Glomerular endothelial cell (primary cell): Measurements from ENCODE around the gene GPR153. TPM values are rescaled to one million over a fixed set of nuclear protein-coding genes. Genes with fewer than 3 reads are reported as not detected.
"Not testable (repeated sequence)": the region's sequence is repeated elsewhere in the genome, so short reads cannot be mapped to it uniquely, and the experiment has no call there.

ENCODE experiments used
- DNase-seq: peaks from one replicate; pipeline ENCODE4 v3.0.0-alpha.2; 2011; ENCODE audit warnings: low read depth, low spot score; ENCODE audit errors: extremely low read depth
- total RNA-seq: library from RNA; depleted of rRNA; stranded (reverse); fragments of >200 nt; gene quantifications from 2 replicates; pipeline ENCODE4 v1.2.3, GENCODE V29; 2015

The GPR153 gene
- total RNA-seq, 1 donor from 2014 or later, result 4.3 TPM

DNA sequence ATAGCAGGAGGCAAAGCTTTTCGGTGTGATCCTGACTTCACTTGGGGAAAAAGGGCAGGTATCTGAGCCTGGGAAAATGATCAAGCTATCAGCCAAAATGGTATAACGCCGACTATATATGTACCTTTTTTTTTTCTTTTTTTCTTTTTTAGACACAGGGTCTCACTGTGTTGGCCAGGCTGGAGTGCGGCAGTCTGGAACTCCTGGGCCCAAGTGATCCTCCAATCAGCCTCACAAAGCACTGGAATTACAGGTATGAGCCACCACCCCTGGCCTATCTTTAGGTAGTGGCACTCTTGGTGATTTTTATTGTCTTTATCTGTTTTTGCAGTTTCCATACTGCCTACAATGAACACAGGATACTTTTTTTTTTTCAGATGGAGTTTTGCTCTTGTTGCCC lies 23.8 kb downstream of the GPR153 start:
- DNase-seq, result no peak

GRCh38 chr1:6235296-6235677 lies 25.6 kb downstream of the GPR153 start:
- DNase-seq, result no peak

DNA sequence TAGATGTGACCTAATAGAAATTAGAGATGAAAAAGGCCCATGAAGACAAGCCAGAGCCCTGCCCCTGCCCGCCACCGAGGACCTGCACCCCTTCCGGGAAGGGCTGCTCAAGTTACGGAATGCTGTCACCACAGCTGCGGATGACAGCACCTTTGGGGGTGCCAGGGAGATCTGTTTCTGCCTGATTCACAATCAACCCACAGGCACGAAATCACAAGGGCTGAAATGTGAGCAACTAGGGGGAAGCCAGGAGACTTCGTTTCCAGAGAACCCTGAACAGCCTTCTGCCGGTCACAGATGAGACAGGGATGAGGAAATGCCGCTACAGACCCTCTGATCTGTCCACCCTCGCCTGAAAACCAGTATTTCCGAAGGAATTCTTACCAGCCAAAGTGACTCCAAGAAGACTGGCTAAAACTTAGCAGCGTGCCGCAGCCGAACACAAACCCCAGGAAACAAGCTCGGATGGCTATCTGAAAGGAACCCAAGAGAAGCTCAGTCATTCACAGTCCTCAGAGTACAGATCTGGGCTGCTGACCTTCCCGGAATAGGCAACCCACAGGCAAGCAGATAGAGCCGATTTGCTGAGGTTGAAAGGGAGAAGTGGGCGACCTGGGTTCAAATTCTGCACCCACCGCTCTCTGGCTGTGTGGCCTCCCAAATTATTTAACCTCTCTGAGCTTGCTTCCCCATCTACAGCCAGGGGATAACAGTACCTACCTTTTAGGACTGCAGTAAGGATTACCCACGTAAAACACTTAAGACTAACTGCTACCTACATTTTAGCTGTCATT lies 26.2 kb downstream of the GPR153 start:
- no peak for DNase-seq

DNA sequence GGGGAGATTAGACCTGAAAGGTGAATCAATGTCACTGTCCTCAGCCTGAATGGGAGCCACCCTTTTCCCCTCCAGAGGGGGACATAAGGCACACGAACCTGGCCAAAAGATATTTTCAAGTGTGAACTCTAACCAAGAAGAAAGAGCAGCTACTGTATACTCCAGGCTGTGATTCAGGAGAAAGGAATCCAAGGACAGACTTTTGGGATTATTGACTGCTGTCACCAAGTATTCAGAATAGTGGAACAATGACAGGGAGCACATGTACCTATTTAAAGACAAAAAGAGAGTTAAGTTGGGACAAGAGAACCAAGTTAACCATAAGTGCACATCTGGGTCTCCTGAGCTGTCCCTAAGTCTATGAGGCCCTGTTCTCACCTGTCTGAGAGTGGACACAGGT lies 27.5 kb downstream of the GPR153 start:
- no peak for DNase-seq

DNA sequence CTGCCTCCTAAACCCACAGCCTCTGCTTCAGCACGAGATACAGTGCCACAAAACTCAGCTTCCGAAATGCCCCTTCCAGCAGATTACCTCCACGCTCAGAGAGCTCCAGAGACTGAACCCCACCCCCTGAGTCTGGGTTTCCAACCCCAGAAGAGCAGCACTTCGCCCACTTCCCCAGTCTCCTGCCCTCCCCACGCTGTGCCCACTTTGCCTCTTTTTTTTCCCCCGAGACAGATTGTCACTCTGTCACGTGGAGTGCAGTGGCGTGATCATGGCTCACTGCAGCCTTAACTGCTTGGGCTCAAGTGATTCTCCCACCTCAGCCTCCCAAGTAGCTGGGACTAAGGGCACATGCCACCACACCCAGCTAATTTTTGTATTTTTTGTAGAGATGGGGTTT lies 35.2 kb downstream of the GPR153 start:
- DNase-seq, result no peak

DNA sequence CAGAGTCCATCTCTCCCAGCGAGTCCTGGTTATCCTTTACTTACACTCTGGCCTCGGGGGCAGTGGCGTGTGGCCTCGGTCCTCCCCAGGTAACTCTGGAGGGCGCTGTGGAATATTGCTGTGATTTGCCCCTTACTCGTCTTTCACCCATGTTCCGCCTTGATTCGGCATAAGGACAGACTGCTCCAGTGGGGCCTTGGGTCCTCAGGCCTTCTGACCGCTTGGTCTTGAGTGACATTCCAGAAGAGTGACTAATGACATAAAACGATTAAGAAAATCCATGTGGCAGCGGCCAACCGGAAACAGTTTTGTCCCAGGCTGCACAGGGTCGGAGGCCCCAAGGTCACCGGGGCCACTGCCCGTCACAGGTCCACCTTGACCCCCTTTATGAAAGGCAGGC lies 36.2 kb downstream of the GPR153 start:
- no peak for DNase-seq

- no peak for DNase-seq
Observed at GRCh38 chr1:6223617-6224016, 37.3 kb downstream of the GPR153 start.

DNA sequence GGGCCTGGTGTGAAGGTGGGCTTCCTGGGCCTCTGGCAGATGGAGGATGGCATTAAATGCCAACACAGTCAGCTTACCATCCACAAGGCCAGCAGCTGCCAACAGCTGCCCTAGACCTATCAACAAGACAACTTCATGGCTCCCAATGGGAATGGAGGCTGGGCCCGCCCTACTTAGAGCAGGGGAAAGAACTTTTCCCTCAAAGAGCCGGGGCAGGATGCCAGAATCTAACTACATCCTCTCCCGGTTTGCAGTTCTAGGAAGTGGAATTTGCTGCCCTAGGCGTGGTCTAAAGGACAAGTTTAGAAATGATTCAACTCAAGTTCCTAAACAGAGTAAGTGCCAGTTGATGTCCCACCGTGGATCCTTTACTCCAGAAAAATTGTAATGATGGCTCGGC lies 38.3 kb downstream of the GPR153 start:
- no peak for DNase-seq

DNA sequence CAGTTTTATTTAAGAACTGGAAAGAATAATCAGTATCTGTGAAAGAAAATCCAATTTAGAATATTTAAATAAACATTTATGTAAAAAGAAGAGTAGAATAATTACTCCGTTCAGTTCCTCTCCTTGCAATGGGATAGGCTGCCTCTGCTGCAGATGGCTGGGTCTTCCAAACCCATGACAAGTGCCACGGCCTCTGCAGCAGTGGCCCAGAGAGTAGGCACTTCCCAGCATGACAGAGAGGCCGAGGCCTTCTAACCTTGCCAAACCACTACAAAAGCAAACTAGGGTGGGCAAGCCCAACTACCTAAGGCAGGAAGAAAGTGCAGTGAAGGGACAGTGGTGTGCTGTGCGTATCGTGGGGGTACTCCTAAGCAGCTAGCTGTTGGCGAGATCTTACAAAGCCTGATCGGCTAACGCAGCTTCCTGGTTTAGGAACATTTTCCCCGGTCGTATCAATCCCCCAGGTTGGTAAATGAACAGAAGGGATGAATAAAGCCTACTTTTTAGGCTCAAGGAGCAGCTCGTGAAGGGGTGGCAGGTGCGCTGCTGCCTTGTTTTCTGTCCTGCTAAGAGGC lies 39.6 kb downstream of the GPR153 start:
- DNase-seq, result no peak

- DNase-seq, result no peak
Observed at GRCh38 chr1:6220236-6220635, 40.7 kb downstream of the GPR153 start.

DNA sequence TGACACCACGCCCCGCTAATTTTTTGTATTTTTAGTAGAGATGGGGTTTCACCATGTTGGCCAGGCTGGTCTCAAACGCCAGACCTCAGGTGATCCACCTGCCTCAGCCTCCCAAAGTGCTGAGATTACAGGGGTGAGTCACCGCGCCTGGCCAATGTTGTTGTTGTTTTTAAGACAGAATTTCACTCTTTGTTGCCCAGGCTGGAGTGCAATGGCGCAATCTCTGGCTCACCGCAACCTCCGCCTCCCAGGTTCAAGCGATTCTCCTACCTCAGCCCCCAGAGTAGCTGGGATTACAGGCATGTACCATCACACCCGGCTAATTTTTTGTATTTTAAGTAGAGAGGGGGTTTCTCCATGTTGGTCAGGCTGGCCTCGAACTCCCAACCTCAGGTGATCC lies 41.3 kb downstream of the GPR153 start:
- not testable (repeated sequence) for DNase-seq

GRCh38 chr1:6218375-6219164 lies 42.3 kb downstream of the GPR153 start:
- DNase-seq, result no peak

DNA sequence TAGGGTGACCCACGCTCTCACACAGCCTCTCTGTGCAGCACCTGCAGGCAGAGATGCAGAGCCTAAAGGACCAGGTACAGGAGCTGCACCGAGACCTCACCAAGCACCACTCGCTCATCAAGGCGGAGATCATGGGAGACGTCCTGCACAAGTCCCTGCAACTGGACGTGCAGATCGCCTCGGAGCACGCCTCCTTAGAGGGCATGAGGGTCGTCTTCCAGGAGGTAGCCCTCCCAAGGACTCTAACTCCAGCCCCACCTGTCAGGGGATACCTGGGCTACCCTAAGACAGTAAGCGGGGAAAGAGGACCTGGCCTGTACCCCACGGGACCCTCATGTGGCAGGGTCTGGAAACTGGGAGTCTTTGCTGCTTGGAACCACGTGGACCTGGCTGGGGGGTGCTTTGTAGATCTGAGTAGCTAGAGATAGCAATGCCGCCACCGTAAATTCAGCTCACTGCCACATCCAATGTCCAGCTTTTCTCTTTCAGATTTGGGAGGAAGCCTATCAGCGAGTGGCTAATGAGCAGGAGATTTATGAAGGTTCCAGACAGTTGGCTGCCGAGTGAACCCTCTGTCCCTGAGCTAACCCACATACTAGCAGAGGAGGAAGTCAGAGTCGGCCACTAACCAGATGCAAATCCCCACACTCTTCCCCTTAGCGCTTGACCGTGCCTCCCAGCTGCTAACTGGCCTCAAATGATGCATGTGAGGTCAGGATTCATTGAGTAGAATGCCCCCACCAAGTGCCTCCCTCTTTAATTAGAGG lies 48.5 kb downstream of the GPR153 start:
- DNase-seq, result no peak

DNA sequence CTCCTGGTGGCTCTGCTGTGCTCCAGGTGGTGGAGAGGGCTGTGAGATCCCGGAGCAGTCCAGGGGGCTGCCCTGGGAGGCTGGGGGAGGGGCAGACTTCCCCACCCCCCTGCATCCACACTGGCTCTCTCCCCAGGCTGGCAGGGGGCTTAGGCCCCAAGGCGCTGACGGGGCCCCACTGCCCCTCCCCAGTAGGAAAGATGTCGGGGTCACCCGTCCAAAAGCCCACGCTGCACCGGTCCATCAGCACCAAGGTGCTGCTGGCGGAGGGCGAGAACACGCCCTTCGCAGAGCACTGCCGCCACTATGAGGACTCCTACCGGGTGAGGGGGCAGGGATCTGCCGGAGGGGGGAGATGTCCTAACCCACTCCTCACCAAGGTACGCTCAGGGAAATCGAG lies 49.2 kb downstream of the GPR153 start:
- DNase-seq, result no peak

GRCh38 chr1:6210591-6211355 lies 50.1 kb downstream of the GPR153 start:
- DNase-seq, result no peak

GRCh38 chr1:6209661-6210580 lies 51.0 kb downstream of the GPR153 start:
- no peak for DNase-seq

GRCh38 chr1:6208723-6209660 lies 51.9 kb downstream of the GPR153 start:
- no peak for DNase-seq

- no peak for DNase-seq
Observed at GRCh38 chr1:6207921-6208320, 53.0 kb downstream of the GPR153 start.
